Lower leg skin (tissue), 3 donors: ENCODE results near the gene NECTIN1.

Experiments used
- CTCF ChIP-seq, 3 donors: fragments of 450-650 bp; IDR thresholded peaks; one replicate each; pipeline ENCODE4 v1.5.1; 2016; ENCODE audit warnings: antibody characterized with exemption in 3 of 3, mild to moderate bottlenecking in 3 of 3, moderate library complexity in 2 of 3
- POLR2A ChIP-seq, 2 donors: fragments of 450-650 bp; IDR thresholded peaks; one replicate each; pipeline ENCODE4 v1.6.1; 2016 to 2017; ENCODE audit warnings: antibody characterized with exemption in 2 of 2, mild to moderate bottlenecking in 1 of 2, moderate library complexity in 1 of 2

GRCh38 chr11:119615003-119615881, 113.8 kb downstream of the NECTIN1 start:
- no peak for TF ChIP-seq CTCF (IDR thresholded peaks at IDR 0.05)
- no peak for TF ChIP-seq POLR2A (IDR thresholded peaks at IDR 0.05)
